Upper lobe of left lung (tissue), 4 donors: Measurements from ENCODE around the gene MTRF1.

Source experiments
- CTCF ChIP-seq, 6 experiments: fragments of 450-650 bp in 4 of 6; fragments of 200-600 bp in 2 of 6; sonication (generic) in 2 of 6; IDR thresholded peaks; one replicate each; pipeline ENCODE4 v1.5.1; 2016 to 2019; ENCODE audit warnings: antibody characterized with exemption in 6 of 6
- POLR2A ChIP-seq, 4 donors: fragments of 450-650 bp; IDR thresholded peaks; one replicate each; pipeline ENCODE4 v1.5.1; 2016 to 2017; ENCODE audit warnings: antibody characterized with exemption in 4 of 4, mild to moderate bottlenecking in 2 of 4
- POLR2AphosphoS5 ChIP-seq, 2 donors: sonication (generic); formaldehyde crosslinking; IDR thresholded peaks; one replicate each; pipeline ENCODE4 v1.5.1; 2017; ENCODE audit warnings: antibody characterized with exemption in 2 of 2

GRCh38 chr13:41232578-41233480 lies 30.5 kb downstream of the MTRF1 start:
- TF ChIP-seq CTCF (IDR thresholded peaks at IDR 0.05) (no peak), POLR2A (IDR thresholded peaks at IDR 0.05) (no peak), POLR2AphosphoS5 (IDR thresholded peaks at IDR 0.05) (no peak)
